GM10266 (cell line): ENCODE results near the gene LCAT.

Experiments used
- DNase-seq: peaks from one replicate; pipeline ENCODE4 v3.0.0; 2012; ENCODE audit errors: extremely low spot score
- CTCF ChIP-seq: IDR thresholded peaks from 2 replicates; pipeline ENCODE4 v1.5.1; 2012; ENCODE audit warnings: mild to moderate bottlenecking, low read depth; ENCODE audit not compliant: control insufficient read depth, insufficient read depth; ENCODE audit errors: missing control alignments

LCAT gene

GRCh38 chr16:67987460-67988160, 43.7 kb upstream of the LCAT start:
- no peak for TF ChIP-seq CTCF
- DNase-seq, result peak; percentile 3

GRCh38 chr16:67986949-67987348, 43.0 kb upstream of the LCAT start:
- TF ChIP-seq CTCF, result no peak
- DNase-seq, result no peak

- no peak for DNase-seq
- no peak for TF ChIP-seq CTCF
Observed at GRCh38 chr16:67982011-67982696, 38.2 kb upstream of the LCAT start.

GRCh38 chr16:67979955-67980678, 36.2 kb upstream of the LCAT start, which contains the start of gene DPEP3:
Gene DPEP3 (minus strand): TSS chr16:67980499. CDS start chr16:67980380, 119 bp downstream.
- no peak for DNase-seq
- TF ChIP-seq CTCF, result peak; percentile 9

GRCh38 chr16:67977469-67978227, 33.7 kb upstream of the LCAT start:
- no peak for DNase-seq
- no peak for TF ChIP-seq CTCF

GRCh38 chr16:67977005-67977404, 33.1 kb upstream of the LCAT start:
- DNase-seq, result no peak
- TF ChIP-seq CTCF, result no peak
